ENCODE measurements around the gene CRB2.

Gene CRB2

DNA sequence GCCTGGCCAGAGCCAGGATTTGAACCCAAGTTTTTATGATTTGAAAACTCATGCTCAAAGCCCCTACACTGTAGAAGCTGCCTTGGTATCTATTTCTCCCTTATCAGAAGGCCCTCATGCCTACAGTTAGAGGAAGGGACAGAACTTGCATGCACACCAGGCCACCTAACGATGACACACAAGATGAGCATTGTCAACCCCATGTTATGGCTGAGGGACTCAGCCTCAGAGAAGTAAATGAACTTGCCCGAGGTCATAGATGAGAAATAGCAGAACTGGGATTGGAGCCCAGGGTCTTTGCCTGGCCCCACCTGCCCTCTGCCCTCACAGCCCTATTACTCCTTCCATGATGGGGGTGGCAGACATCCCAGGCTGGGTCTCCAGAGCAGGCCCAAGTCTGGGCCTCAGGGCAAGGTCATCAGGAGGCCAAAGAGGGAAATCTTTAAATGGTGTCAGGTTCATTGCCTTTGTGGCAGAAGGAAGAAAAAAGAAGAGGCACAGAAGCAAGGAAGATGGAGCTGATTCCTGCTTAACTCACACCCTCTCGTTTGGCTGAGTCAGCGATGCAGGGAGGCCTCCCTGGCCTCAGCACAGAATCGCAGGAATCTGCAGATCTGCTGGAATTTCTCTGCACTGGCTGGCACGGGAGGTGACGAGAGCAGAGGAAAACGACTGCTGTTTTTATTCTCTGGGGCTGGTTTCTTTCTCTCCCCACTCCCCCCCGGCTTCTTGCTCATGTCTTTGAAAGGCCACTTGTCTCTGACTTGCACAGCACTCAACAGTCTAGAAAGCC lies 20.6 kb upstream of the CRB2 start:
- H3K4me2 ChIP-seq (ENCODE audit: insufficient read depth, low read length) = no peak overlapping the region
- no peaks in the 10 kb centered on the region for H4K20me1 ChIP-seq (ENCODE audit: insufficient read depth, low read length)
- H3K9me3 ChIP-seq (ENCODE audit: insufficient read depth, low read length, severe bottlenecking) = no peaks in the 10 kb centered on the region
- no peaks in the 10 kb centered on the region for H3K79me2 ChIP-seq (ENCODE audit: insufficient read depth, low read length)
- H3K27me3 ChIP-seq (ENCODE audit: insufficient read depth, low read length, poor library complexity) = no peaks in the 10 kb centered on the region
- no peak for DNase-seq
- no peak for TF ChIP-seq EZH2 (IDR thresholded peaks at IDR 0.05; ENCODE audit: borderline replicate concordance, low read depth, low read length, severe bottlenecking)
- TF ChIP-seq, protein P1, sequence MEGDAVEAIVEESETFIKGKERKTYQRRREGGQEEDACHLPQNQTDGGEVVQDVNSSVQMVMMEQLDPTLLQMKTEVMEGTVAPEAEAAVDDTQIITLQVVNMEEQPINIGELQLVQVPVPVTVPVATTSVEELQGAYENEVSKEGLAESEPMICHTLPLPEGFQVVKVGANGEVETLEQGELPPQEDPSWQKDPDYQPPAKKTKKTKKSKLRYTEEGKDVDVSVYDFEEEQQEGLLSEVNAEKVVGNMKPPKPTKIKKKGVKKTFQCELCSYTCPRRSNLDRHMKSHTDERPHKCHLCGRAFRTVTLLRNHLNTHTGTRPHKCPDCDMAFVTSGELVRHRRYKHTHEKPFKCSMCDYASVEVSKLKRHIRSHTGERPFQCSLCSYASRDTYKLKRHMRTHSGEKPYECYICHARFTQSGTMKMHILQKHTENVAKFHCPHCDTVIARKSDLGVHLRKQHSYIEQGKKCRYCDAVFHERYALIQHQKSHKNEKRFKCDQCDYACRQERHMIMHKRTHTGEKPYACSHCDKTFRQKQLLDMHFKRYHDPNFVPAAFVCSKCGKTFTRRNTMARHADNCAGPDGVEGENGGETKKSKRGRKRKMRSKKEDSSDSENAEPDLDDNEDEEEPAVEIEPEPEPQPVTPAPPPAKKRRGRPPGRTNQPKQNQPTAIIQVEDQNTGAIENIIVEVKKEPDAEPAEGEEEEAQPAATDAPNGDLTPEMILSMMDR (IDR thresholded peaks at IDR 0.05; ENCODE audit: borderline replicate concordance, extremely low read depth, low read length, poor library complexity, severe bottlenecking) = no peak
- no peak overlapping the region for H3K27ac ChIP-seq (ENCODE audit: low read length)
- no peak overlapping the region for H2AFZ ChIP-seq (ENCODE audit: low read depth, low read length)
- H3K4me1 ChIP-seq (ENCODE audit: insufficient read depth, low read length) = no peaks in the 10 kb centered on the region
- no peaks in the 10 kb centered on the region for H3K36me3 ChIP-seq (ENCODE audit: insufficient read depth, low read length)
- no peak overlapping the region for H3K4me3 ChIP-seq (ENCODE audit: low read depth in 1 of 2, low read length in 2 of 2)
- H3K9ac ChIP-seq (ENCODE audit: low read depth, low read length) = no peak overlapping the region
- ATAC-seq (ENCODE audit: insufficient read depth, low read depth) = no peak

DNA sequence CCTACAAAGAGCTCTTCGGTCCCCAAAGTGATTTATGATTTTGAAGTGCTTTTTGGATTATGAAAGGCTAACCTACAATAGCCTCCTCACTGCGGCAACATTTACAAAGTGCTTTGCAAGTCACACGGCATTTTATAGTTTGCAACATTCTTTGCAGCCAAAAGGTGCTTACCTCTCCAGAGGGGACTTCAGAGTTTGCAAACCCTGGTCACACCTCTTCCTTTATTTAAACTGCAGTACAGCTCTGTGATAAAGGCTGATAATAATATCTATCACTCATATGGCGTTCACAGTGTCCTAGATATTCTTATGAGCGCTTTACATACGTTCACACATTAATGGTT lies 20.0 kb upstream of the CRB2 start:
- Histone ChIP-seq H3K27me3 (ENCODE audit: insufficient read depth, low read length, poor library complexity) (no peaks in the 10 kb centered on the region), H3K4me1 (ENCODE audit: insufficient read depth, low read length) (no peaks in the 10 kb centered on the region), H3K36me3 (ENCODE audit: insufficient read depth, low read length) (no peaks in the 10 kb centered on the region), H3K9ac (ENCODE audit: low read depth, low read length) (no peak overlapping the region), H3K9me3 (ENCODE audit: insufficient read depth, low read length, severe bottlenecking) (no peaks in the 10 kb centered on the region), H2AFZ (ENCODE audit: low read depth, low read length) (no peak overlapping the region), H3K4me3 (ENCODE audit: low read depth in 1 of 2, low read length in 2 of 2) (no peak overlapping the region), H4K20me1 (ENCODE audit: insufficient read depth, low read length) (no peaks in the 10 kb centered on the region), H3K27ac (ENCODE audit: low read length) (no peak overlapping the region), H3K4me2 (ENCODE audit: insufficient read depth, low read length) (no peak overlapping the region), H3K79me2 (ENCODE audit: insufficient read depth, low read length) (no peaks in the 10 kb centered on the region)
- no peak for TF ChIP-seq EZH2 (IDR thresholded peaks at IDR 0.05; ENCODE audit: borderline replicate concordance, low read depth, low read length, severe bottlenecking)
- TF ChIP-seq, protein P1 (IDR thresholded peaks at IDR 0.05; ENCODE audit: borderline replicate concordance, extremely low read depth, low read length, poor library complexity, severe bottlenecking) = no peak
- DNase-seq (no peak), ATAC-seq (ENCODE audit: insufficient read depth, low read depth) (no peak)

DNA sequence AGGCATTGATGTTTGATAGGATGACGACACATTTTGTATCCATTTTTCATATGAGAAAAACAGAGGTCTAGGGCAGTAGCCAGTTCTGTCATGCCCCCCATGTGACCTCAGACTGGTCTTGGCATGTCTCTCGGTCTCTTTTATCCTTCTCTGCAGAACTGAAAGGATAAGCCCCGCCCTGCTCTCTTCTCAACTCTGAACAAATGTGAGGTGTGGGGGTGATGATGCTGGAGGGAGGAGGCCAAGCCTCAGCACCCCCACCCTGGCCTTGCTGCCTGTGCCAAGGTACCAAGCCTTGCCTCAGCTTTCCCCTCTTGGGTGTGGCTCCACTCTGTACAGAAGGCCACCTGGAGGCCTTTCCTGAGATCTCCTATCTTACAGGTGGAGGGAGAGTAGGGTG lies 19.5 kb upstream of the CRB2 start:
- Histone ChIP-seq H3K4me3 (ENCODE audit: low read depth in 1 of 2, low read length in 2 of 2) (no peak overlapping the region), H3K9ac (ENCODE audit: low read depth, low read length) (no peak overlapping the region), H3K79me2 (ENCODE audit: insufficient read depth, low read length) (no peaks in the 10 kb centered on the region), H3K4me1 (ENCODE audit: insufficient read depth, low read length) (no peaks in the 10 kb centered on the region), H3K27me3 (ENCODE audit: insufficient read depth, low read length, poor library complexity) (no peaks in the 10 kb centered on the region), H4K20me1 (ENCODE audit: insufficient read depth, low read length) (no peaks in the 10 kb centered on the region), H3K9me3 (ENCODE audit: insufficient read depth, low read length, severe bottlenecking) (no peaks in the 10 kb centered on the region), H3K27ac (ENCODE audit: low read length) (no peak overlapping the region), H3K36me3 (ENCODE audit: insufficient read depth, low read length) (no peaks in the 10 kb centered on the region), H2AFZ (ENCODE audit: low read depth, low read length) (no peak overlapping the region), H3K4me2 (ENCODE audit: insufficient read depth, low read length) (no peak overlapping the region)
- DNase-seq = no peak
- no peak for ATAC-seq (ENCODE audit: insufficient read depth, low read depth)
- TF ChIP-seq, protein P1 (IDR thresholded peaks at IDR 0.05; ENCODE audit: borderline replicate concordance, extremely low read depth, low read length, poor library complexity, severe bottlenecking) = no peak
- no peak for TF ChIP-seq EZH2 (IDR thresholded peaks at IDR 0.05; ENCODE audit: borderline replicate concordance, low read depth, low read length, severe bottlenecking)
